ENCODE results near the gene GARIN5B. TPM values are rescaled to one million over a fixed set of nuclear protein-coding genes. Genes with fewer than 3 reads are reported as not detected.
A peak's percentile ranks its signal among the peaks of the same experiment; 100 is the strongest.

The GARIN5B gene
- total and polyA plus RNA-seq, 2 of the 8 experiments (the other 6 are each of a cell fraction or from before 2014, with no cell fraction given) = 0.03 TPM; not detected in 1

- no peak; a peak in 1 of 4 replicates for TF ChIP-seq RAD21 (IDR thresholded peaks at IDR 0.05 in 1 of 2, conservative IDR thresholded peaks at IDR 0.05 in 1 of 2; ENCODE audit: low read depth in 2 of 2, low read length in 2 of 2)
- TF ChIP-seq TAF7 (optimal IDR thresholded peaks at IDR 0.05; ENCODE audit: borderline replicate concordance, low read depth, low read length) = peak; percentile 46
- peak in 1 of 2 experiments; percentile 20; a peak in 1 of 4 replicates for TF ChIP-seq SIN3A (conservative IDR thresholded peaks at IDR 0.05 in 1 of 2, IDR thresholded peaks at IDR 0.05 in 1 of 2; ENCODE audit: low read depth in 1 of 2, low read length in 2 of 2)
- no peak for TF ChIP-seq CEBPB (IDR thresholded peaks at IDR 0.05; ENCODE audit: low read depth, low read length)
- no peak for TF ChIP-seq SAP30 (IDR thresholded peaks at IDR 0.05; ENCODE audit: insufficient read depth, insufficient replicate concordance, low read length)
- no peak for TF ChIP-seq RNF2 (IDR thresholded peaks at IDR 0.05; ENCODE audit: borderline replicate concordance, low read depth, low read length, missing control alignments, poor library complexity, severe bottlenecking)
- no peak for TF ChIP-seq ASH2L (IDR thresholded peaks at IDR 0.05; ENCODE audit: low read length)
- TF ChIP-seq EZH2 (IDR thresholded peaks at IDR 0.05; ENCODE audit: low read depth, low read length, severe bottlenecking) = no peak
- peak; percentile 92 for TF ChIP-seq CREB1 (IDR thresholded peaks at IDR 0.05)
- TF ChIP-seq ZNF274 (IDR thresholded peaks at IDR 0.05; ENCODE audit: borderline replicate concordance, extremely low read depth, low read length) = no peak
- TF ChIP-seq TAF1 (IDR thresholded peaks at IDR 0.05; ENCODE audit: low read depth, low read length) = peak; percentile 83
- no peak for TF ChIP-seq HDAC2 (IDR thresholded peaks at IDR 0.05; ENCODE audit: borderline replicate concordance in 1 of 2, low read depth in 2 of 2, low read length in 2 of 2)
- TF ChIP-seq NANOG (IDR thresholded peaks at IDR 0.05; ENCODE audit: insufficient read depth, low read depth, low read length, poor library complexity, severe bottlenecking) = peak; percentile 11
- peak; percentile 25; the same call in 1 of the 2 replicates for TF ChIP-seq RFX5 (IDR thresholded peaks at IDR 0.05; ENCODE audit: borderline replicate concordance, low read depth, low read length)
- TF ChIP-seq JUND (IDR thresholded peaks at IDR 0.05; ENCODE audit: low read length) = no peak
- no peak for TF ChIP-seq TEAD4 (IDR thresholded peaks at IDR 0.05; ENCODE audit: low read depth, low read length)
- TF ChIP-seq SP2 (IDR thresholded peaks at IDR 0.05; ENCODE audit: low read length) = peak; percentile 94
- peak; percentile 36; the same call in 1 of the 2 replicates for TF ChIP-seq BACH1 (IDR thresholded peaks at IDR 0.05; ENCODE audit: low read length)
- no peak for TF ChIP-seq CBX8 (IDR thresholded peaks at IDR 0.05; ENCODE audit: borderline replicate concordance, low read depth, low read length)
- TF ChIP-seq ATF2 (IDR thresholded peaks at IDR 0.05; ENCODE audit: low read length) = no peak; the same call in 1 of the 2 replicates
- no peak for TF ChIP-seq GTF2F1 (IDR thresholded peaks at IDR 0.05; ENCODE audit: borderline replicate concordance, low read depth, low read length)
Measured at GRCh38 chr19:55339105-55339888, 23.8 kb downstream of the GARIN5B start, which contains the start of gene KMT5C (continued).

Data from H1 (cell line).